Dermis microvascular lymphatic vessel endothelial cell (primary cell): ENCODE measurements around the gene C15orf62. TPM values are rescaled to one million over a fixed set of nuclear protein-coding genes. Genes with fewer than 3 reads are reported as not detected.

ENCODE experiments used
- DNase-seq, 2 donors: peaks; one replicate each; pipeline versions ENCODE4 v3.0.0 to v3.0.0-alpha.2; 2010; ENCODE audit warnings: low read depth in 2 of 2
- total RNA-seq: library from RNA; depleted of rRNA; stranded (reverse); fragments of >200 nt; gene quantifications from 2 replicates; pipeline ENCODE4 v1.2.1, GENCODE V29; 2014

C15orf62 gene
- total RNA-seq, 1 donor from 2014 or later: 0.39 TPM

DNA sequence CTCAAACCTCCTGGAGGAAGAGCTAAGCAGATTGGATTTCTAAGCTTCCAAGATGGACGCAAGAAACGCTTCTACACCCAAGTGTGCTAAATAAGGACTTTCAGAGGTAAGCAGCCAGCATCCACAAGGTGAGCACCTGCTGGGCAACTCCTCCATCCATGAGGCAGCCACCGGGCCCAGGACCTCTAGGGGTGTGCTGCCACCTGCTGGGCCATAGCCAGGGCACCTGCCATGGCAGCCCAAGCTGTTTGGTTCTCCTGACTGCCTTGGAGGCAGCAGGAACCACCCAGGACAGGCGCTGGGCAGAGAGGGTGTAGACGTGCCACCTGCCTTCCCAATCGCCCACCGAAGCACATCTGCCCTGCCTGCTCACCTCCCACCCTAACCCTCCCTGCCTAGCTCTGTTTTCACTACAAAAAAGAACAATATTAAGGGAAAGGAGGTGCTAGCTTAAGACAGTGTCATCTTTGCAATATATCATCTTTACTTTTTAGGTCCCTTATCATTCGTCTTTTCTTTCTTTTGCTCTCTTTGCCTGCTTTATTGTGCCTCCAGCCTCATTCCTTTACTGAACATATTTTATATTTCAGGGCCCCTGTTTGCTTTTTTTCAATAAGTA lies 12.9 kb downstream of the C15orf62 start:
- peak in 1 of 2 donors; percentile 71 for DNase-seq

DNA sequence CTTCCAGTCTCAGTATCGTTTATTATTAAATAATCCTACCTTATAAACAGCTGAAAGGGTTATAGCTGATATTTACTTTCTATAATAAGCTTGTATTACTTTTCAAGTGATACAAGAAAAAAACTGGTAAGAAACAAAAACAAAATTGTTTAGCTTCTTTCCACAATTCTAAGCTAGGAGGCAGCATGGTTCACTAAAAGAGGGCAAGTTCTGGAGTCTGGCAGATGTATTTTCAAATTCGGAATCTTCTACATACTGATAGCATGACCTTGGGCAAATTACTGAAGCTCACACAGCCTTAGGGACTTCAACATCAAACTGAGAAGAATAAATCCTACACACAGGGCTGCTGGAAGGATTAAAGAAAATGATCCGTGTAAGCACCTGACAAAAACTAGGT lies 15.4 kb downstream of the C15orf62 start:
- no peak for DNase-seq

DNA sequence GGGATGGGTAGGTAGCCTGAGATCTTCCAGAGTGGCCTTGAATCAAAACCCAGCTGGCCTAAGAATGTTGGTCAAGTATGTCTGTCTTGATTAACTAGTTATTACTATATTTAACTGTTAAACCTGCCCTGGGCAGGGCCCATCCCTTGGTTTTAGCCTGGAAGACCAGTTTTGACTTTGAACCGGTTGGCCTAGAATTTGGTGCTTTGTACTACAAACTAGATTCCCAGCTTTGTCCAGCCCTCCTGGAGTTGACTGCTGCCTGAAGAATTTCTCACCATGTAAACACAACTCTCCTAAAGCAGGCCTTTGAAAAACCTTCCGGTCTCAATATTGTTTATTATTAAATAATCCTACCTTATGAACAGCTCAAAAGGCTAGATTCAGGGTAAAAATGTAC lies 16.0 kb downstream of the C15orf62 start:
- DNase-seq: no peak

DNA sequence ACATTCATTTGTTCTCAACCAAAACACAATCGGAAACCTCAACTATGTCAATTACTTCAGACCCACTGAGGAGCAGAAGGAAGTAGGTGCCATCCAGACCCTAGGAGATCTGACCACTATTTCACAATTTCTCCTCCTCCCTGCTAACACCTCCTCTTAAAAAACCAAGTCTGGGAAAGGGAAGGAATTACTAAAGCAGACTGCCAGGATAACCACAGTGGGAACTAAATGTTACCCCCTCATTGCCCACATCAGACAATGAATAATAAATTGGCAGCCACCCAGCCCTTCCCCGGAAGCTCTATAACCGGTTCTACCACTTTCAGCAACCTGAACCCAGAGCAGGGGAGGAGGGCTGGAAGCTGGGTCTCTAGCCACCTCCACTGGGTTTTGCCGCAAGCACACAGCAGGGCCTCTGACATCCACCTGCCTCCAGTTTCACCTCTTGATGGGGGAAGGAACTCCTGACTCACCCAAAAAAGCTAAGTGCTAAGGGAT lies 17.6 kb downstream of the C15orf62 start:
- DNase-seq: peak in 1 of 2 donors; percentile 63

DNA sequence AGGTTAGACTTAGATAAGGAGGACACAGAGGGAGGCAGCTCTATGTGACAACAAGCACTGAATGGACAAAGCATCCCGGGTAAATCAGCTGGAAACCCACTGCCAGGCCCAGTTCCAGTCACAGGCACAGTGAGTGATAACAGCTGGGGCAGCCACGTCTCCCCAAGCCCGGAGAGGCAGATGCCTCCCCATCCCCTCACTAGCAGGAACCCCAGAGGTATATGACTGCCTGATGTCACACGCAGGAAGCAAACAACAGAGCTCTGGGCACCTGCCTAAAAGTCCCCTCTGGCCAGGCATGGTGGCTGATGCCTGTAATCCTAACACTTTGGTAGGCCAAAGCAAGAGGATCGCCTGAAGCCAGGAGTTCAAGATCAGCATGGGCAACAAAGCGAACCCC lies 18.2 kb downstream of the C15orf62 start:
- no peak for DNase-seq

DNA sequence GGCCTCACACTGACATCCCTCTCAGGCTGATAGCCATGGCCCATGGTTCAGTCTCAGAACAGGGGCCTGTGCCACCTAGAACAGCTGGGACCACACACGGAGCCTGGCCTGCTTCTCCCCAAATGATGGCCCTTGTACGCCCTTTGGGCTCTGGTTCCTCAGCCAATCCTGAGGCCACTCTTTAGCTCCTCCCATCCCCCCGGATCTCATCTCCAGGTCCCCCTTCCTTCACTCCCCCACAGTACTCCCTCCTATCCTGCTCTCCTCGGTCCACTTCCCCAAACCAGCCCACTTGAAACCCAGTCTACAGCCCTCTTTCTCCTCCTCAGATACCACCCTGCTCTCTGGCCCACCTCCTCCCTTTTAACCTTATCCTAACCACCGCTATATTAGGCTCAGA lies 19.3 kb downstream of the C15orf62 start:
- DNase-seq: no peak

DNA sequence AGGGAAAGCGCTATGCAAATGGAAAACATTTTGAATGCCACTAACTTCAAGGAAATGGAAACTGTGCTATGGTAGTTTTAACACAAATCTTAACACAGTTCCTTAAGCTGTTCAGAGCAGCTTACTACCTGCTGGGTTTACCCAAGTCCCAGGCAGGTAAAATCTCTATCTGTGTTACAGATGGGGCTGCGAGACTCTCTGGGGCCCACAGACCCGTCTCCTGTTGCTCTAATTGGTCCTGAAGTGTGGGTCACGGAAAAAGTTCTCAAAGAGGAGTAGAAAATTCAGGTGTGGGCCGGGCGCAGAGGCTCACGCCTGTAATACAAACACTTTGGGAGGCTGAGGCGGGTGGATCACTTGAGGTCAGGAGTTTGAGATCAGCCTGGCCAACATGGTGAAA lies 20.2 kb downstream of the C15orf62 start:
- DNase-seq: no peak

DNA sequence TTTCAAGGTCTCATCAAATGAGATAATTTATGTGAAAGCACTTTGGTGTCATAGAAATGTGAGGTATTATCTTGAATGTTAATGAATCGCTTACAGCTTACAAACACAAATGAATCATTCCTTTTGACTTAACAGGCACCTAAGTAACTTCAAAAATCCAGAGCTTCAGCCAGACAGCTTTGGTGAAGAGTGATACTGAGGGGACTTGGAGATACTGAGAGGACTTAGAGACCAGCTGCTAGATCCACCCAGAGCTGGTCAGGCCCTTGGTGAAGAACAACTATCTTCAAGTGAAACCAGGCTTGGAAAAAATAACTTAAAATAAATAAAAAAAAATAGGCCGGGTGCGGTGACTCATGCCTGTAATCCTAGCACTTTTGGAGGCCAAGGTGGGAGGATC lies 20.9 kb downstream of the C15orf62 start:
- DNase-seq: no peak

DNA sequence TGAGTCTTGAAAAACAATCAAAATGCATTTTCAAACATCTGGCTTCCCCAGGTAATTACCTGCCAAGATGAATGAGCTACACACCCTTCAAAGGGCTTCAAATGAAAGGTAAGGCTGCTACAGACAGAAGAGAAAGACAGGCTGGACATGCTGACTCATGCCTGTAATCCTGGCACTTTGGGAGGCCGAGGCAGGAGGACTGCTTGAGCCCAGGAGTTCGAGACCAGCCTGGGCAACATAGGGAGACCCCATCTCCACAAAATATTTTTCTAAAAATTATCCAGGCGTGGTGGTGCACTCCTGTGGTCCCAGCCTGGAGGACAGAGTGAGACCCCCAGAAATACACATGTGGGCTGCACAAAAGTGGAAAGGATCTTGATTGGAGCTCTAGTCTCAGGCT lies 22.6 kb downstream of the C15orf62 start:
- no peak for DNase-seq

DNA sequence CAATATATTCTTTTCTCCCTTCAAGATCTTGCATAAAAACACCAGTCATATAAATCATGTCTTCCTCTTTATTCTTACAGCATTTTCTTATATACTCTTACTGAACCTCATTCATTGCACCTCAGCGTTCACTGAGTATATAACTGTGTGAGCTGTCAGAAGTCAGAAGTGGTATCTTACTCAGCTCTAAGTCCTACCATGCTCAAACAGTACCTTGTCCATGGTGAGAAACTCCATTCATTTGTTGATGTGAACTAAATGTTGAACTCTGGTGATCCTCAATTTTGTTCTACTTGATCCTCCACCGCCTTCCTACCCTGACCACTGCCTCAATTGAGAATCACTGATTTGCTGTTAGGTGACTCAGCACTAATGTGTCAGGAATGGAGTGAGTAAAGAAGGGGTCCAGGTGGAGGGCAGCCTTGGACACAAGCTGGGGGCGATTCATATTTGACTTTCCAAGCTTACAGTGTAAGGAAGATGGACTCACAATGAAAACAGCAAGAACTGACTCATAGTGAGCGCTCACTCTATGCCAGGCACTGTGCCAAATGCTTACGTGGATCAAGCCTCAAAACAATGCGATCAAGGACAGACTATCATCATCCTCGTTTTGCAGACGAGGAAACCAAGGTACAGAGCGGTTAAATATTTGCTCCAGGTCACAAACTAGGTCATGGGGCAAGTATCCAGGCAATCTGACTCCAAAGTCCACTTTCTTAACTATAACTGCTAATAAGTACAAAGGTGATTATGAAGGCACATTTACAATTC lies 23.6 kb downstream of the C15orf62 start:
- DNase-seq: peak; percentile 91 to 99

DNA sequence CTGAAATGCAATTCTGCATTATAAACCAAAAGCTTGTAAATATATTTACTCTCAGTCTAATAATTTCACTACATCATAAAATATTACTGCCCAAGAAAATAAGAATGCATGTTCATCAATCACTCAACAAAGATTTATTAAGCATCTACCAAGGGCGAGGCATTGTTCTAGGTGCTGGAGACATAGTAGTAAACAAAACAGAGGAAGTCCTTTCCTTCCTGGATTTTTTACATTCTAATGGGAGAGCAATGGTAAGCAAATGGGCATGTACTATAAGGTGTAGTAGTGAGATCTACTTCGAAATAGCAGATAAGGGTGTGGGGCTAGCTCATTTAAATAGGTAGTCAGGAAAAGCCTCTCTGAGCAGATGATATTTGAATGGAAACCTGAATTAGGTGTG lies 26.3 kb downstream of the C15orf62 start:
- peak in 1 of 2 donors; percentile 85 for DNase-seq

DNA sequence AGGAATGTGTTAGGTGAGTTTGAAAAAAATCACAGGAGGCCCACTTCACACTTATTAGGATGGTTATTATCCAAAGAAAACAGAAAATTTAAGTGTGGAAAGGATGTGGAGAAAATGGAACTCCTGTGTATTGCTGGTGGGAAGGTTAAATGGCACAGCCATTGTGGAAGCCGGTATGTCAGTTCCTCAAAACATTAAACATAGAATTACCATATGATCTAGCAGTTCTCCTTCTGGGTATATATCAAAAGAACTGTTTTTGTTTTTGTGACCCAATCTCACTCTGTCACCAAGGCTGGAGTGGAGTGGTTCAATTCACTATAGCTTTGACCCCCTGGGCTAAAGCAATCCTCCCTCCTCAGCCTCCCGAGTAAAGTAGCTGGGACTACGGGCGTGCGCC lies 26.7 kb downstream of the C15orf62 start:
- DNase-seq: peak in 1 of 2 donors; percentile 15

DNA sequence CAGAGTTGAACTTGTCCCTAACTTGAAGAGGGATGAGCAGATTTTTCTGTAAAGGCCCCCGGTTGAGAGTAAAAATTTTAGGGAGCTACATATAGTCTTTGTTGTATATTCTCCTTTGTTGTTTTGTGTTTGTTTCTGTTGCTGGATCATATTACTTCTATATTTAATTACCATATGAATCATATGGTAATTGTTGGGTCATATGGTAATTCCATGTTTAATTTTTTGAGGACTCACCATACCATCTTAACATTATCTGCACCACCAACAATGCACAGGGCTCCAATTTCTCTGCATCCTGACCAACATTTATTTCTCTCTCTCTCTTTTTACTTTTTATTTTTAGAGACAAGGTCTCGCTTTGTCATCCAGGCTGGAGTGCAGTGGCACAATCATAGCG lies 29.7 kb downstream of the C15orf62 start:
- DNase-seq: no peak

DNA sequence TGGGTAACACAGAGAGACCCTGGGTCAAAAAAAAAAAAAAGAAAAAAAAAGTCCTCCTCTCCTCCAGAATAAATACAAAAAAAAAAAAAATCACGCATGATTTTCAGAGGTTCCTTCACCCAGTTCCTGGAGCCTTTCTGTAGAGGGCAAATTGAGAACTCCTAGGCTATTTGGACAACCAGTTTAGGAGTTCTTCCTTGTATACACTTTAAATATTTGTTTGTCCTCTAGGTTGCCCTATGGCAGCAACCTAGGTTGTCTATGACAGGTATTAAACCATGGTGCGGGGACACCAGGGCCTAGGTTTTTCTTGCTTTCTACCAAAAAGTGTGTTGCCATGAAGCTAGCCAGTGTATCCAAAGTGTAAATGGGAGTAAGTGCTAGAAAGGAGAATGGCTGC lies 33.3 kb downstream of the C15orf62 start:
- no peak for DNase-seq

DNA sequence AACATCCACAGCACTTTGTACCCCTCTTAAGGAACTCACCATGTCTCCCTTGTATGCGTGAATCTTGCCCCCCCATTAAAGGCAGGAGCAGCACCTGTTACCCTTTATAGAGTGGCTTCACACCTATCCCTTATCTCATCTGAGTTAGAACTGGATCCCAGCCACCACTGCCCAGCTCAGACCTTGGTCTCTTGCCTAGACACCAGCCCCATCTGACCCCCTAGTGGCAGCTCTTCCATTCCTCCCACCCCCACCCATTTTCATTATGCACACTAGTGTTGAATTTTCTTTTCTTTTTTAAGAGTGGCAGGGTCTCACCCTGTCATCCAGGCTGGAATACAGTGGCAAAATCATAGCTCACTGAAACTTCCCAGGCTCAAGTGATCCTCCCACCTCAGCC lies 33.9 kb downstream of the C15orf62 start:
- no peak for DNase-seq

DNA sequence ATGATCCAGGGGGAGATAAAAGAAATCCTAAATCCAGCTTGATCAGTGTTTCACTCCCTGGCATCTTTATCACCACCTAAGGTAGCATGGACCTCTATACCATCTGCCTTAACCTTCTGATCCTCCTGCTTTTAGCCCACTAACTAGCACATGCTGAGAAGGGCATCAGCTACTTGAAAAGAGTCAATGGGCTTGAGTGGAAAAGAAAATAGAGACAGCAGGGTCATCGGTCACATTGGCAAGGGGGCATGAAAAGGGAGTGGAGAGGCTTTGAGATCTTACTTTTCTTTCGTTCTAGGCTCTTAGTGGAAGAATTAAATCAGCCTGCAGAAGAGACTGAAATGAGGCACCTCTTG lies 36.9 kb downstream of the C15orf62 start:
- no peak for DNase-seq

DNA sequence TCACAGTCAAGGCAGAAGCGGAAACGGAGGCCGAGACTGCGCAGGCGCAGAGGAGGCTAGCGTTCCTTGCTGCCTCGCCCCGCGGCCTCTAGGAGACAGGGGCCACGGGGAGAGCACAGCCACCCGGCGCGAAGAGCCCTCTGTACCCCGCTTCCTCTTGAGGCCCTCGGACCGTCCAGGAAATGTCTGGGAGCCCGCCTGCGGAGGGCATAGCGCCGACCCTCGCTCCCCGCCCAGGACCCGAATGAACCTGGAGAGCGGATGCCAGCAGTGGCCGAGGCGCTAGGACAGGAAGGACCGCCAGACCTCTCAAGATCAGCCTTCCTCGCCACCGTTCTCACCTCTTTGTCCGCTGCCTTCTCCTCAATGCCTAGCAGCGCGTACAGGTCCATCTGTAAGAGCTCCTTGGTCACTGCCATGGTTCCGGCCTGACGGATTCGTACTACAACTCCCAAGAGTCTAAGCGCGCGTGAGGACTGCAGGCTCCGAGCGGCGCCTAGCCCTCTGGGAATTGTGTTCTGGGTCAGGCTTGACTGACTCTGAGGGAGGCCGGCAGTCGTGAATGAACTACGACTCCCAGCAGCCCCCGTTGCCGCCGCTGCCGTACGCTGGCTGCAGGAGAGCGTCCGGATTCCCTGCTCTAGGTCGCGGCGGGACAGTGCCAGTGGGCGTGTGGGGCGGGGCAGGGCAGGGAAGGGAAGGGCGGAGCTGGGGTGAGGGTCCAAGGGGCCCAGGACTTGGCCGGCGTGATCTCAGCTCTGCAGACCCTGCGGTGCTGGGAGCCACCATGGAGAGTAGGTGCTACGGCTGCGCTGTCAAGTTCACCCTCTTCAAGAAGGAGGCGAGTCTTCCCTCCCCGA lies 37.5 kb downstream of the C15orf62 start, which contains the start of the genes DNAJC17 and ZFYVE19:
Gene DNAJC17, minus strand, starts transcription at position 446 of the 860 bp plus-strand sequence. Its CDS starts 27 bp downstream, at position 419.
Gene ZFYVE19, plus strand, starts transcription at position 62 of the 860 bp plus-strand sequence. Its CDS starts 501 bp downstream, at position 563.
- peak; percentile 95 to 99 for DNase-seq

DNA sequence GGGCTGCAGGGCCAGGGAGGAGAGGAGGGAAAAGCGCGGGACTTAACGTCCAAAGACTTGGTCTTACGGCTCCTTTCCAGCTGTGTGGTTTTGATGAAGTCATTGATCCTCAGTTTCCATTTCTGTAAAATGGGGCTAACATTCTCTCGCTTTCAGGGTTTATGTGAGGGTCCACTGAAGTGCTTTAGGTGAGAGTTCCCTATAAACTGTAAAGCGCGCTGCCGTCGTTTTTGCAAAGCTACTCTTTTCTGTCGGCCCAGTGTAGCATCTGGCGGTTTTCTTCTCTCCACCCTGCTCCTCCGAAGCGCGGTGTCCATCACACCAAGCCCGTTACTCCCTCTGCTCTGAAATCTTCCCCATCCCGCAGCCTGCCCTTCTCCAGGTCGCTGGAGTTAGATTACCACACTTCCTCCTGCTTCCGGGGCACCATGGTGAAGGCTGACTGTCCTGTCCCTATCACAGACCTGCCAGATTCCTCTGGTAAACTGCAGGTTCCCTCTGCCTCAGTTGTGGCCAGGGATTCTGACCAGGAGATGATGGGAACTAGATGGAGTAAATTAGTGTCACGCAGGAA lies 38.2 kb downstream of the C15orf62 start:
- no peak for DNase-seq

DNA sequence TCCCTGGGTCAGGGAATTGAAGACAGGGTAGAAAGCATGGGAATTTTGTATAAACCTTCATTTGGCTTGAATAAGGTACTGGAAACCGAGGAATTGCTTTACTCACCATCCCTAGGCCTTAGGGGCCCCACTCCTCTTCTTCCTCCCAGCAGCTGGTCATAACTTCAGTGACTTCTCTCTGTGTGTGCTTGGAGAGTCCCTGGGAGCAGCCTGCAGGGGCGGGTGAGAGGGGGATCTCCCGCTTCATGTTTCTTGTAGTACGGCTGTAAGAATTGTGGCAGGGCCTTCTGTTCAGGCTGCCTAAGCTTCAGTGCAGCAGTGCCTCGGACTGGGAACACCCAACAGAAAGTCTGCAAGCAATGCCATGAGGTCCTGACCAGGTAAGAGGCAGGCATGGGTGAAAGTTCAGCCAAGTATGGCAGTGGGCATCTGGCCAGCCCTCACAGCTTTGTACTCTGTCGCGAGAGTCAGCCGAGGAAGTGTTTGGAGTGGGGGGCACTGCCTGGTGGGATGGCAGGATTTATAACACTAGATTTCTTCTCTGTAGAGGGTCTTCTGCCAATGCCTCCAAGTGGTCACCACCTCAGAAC lies 39.2 kb downstream of the C15orf62 start:
- DNase-seq: no peak

DNA sequence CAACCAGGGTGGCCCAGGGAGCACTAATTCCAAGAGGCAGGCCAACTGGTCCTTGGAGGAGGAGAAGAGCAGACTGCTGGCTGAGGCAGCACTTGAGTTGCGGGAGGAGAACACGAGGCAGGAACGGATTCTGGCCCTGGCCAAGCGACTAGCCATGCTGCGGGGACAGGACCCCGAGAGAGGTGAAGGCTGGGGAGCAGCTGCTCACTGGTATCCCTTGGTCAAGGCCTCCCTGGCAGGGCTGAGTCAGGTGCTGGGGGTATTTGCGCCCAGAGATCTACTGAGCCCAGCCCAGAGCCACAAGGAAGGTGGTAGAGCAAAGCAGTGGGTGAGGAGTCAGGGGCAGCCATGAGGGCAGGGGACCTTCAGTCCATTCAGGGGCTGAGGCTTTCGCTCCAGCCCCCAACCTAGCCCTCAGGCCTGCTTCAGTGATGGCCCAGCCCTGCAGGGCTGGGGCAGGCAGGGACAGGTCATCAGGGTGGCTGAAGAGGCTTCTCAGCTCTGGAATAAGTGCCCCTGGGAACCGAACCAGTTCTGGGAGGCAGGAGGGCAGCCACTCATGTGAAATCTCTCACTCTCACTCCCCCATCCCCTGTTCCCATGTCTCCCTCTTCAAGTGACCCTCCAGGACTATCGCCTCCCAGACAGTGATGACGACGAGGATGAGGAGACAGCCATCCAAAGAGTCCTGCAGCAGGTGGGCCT lies 43.1 kb downstream of the C15orf62 start:
- DNase-seq: no peak
